ENCODE data around the gene PLA2G4C.

The PLA2G4C gene

GRCh38 chr19:48029431-48029830 lies 81.2 kb downstream of the PLA2G4C start:
- no peaks in the 10 kb centered on the region for H4K20me1 ChIP-seq (ENCODE audit: control insufficient read depth, insufficient read depth, low read depth, low read length)
- H3F3A ChIP-seq (ENCODE audit: control insufficient read depth, insufficient read depth): no peaks in the 10 kb centered on the region
- H3K27me3 ChIP-seq (ENCODE audit: control insufficient read depth, low read length): no peaks in the 10 kb centered on the region; the same call in 1 of the 2 replicates
- H3K4me2 ChIP-seq (ENCODE audit: low read length): no peak overlapping the region
- H3K9me2 ChIP-seq (replicated peaks; ENCODE audit: control insufficient read depth, low read length): no peaks in the 10 kb centered on the region
- H3K9me3 ChIP-seq (ENCODE audit: control insufficient read depth, insufficient read depth, low read length): no peaks in the 10 kb centered on the region
- TF ChIP-seq CTCF (IDR thresholded peaks at IDR 0.05; ENCODE audit: low read depth, low read length, poor library complexity, severe bottlenecking) (no peak), EZH2phosphoT487 (IDR thresholded peaks at IDR 0.05; ENCODE audit: borderline replicate concordance, low read length) (no peak)
- no peak overlapping the region for H3K4me3 ChIP-seq (ENCODE audit: low read length)
- H3K4me1 ChIP-seq (ENCODE audit: control insufficient read depth, low read length): no peaks in the 10 kb centered on the region
- no peak overlapping the region for H3K27ac ChIP-seq (ENCODE audit: low read depth, low read length)
- no peaks in the 10 kb centered on the region for H3K79me2 ChIP-seq (ENCODE audit: control insufficient read depth, low read length)
- H3K36me3 ChIP-seq (ENCODE audit: control insufficient read depth, low read length): no peaks in the 10 kb centered on the region

- H4K20me1 ChIP-seq (ENCODE audit: control insufficient read depth, insufficient read depth, low read depth, low read length): no peaks in the 10 kb centered on the region
- no peak overlapping the region for H3K4me2 ChIP-seq (ENCODE audit: low read length)
- H3K36me3 ChIP-seq (ENCODE audit: control insufficient read depth, low read length): no peaks in the 10 kb centered on the region
- H3K27ac ChIP-seq (ENCODE audit: low read depth, low read length): no peak overlapping the region
- no peaks in the 10 kb centered on the region for H3K9me3 ChIP-seq (ENCODE audit: control insufficient read depth, insufficient read depth, low read length)
- no peaks in the 10 kb centered on the region for H3K4me1 ChIP-seq (ENCODE audit: control insufficient read depth, low read length)
- no peaks in the 10 kb centered on the region for H3K9me2 ChIP-seq (replicated peaks; ENCODE audit: control insufficient read depth, low read length)
- H3K4me3 ChIP-seq (ENCODE audit: low read length): no peak overlapping the region
- no peaks in the 10 kb centered on the region for H3K79me2 ChIP-seq (ENCODE audit: control insufficient read depth, low read length)
- TF ChIP-seq EZH2phosphoT487 (IDR thresholded peaks at IDR 0.05; ENCODE audit: borderline replicate concordance, low read length) (no peak), CTCF (IDR thresholded peaks at IDR 0.05; ENCODE audit: low read depth, low read length, poor library complexity, severe bottlenecking) (no peak)
- H3F3A ChIP-seq (ENCODE audit: control insufficient read depth, insufficient read depth): no peaks in the 10 kb centered on the region
- H3K27me3 ChIP-seq (ENCODE audit: control insufficient read depth, low read length): no peaks in the 10 kb centered on the region; the same call in 1 of the 2 replicates
Measured at GRCh38 chr19:48025480-48025879, 85.1 kb downstream of the PLA2G4C start.

GRCh38 chr19:48023518-48023917 lies 87.1 kb downstream of the PLA2G4C start:
- Histone ChIP-seq H3K9me2 (replicated peaks; ENCODE audit: control insufficient read depth, low read length) (no peaks in the 10 kb centered on the region), H4K20me1 (ENCODE audit: control insufficient read depth, insufficient read depth, low read depth, low read length) (no peaks in the 10 kb centered on the region), H3K79me2 (ENCODE audit: control insufficient read depth, low read length) (no peaks in the 10 kb centered on the region), H3K4me3 (ENCODE audit: low read length) (no peak overlapping the region), H3K4me2 (ENCODE audit: low read length) (no peak overlapping the region), H3K27ac (ENCODE audit: low read depth, low read length) (no peak overlapping the region), H3K27me3 (ENCODE audit: control insufficient read depth, low read length) (no peaks in the 10 kb centered on the region; the same call in 1 of the 2 replicates), H3K9me3 (ENCODE audit: control insufficient read depth, insufficient read depth, low read length) (no peaks in the 10 kb centered on the region), H3K36me3 (ENCODE audit: control insufficient read depth, low read length) (no peaks in the 10 kb centered on the region), H3K4me1 (ENCODE audit: control insufficient read depth, low read length) (no peaks in the 10 kb centered on the region), H3F3A (ENCODE audit: control insufficient read depth, insufficient read depth) (no peaks in the 10 kb centered on the region)
- no peak for TF ChIP-seq EZH2phosphoT487 (IDR thresholded peaks at IDR 0.05; ENCODE audit: borderline replicate concordance, low read length)

GRCh38 chr19:48023011-48023410 lies 87.6 kb downstream of the PLA2G4C start:
- Histone ChIP-seq H3K9me3 (ENCODE audit: control insufficient read depth, insufficient read depth, low read length) (no peaks in the 10 kb centered on the region), H3K9me2 (replicated peaks; ENCODE audit: control insufficient read depth, low read length) (no peaks in the 10 kb centered on the region), H3F3A (ENCODE audit: control insufficient read depth, insufficient read depth) (no peaks in the 10 kb centered on the region), H4K20me1 (ENCODE audit: control insufficient read depth, insufficient read depth, low read depth, low read length) (no peaks in the 10 kb centered on the region), H3K36me3 (ENCODE audit: control insufficient read depth, low read length) (no peaks in the 10 kb centered on the region), H3K27me3 (ENCODE audit: control insufficient read depth, low read length) (no peaks in the 10 kb centered on the region; the same call in 1 of the 2 replicates), H3K27ac (ENCODE audit: low read depth, low read length) (no peak overlapping the region), H3K79me2 (ENCODE audit: control insufficient read depth, low read length) (no peaks in the 10 kb centered on the region), H3K4me2 (ENCODE audit: low read length) (no peak overlapping the region), H3K4me1 (ENCODE audit: control insufficient read depth, low read length) (no peaks in the 10 kb centered on the region), H3K4me3 (ENCODE audit: low read length) (no peak overlapping the region)
- no peak for TF ChIP-seq CTCF (IDR thresholded peaks at IDR 0.05; ENCODE audit: low read depth, low read length, poor library complexity, severe bottlenecking)
- no peak for TF ChIP-seq EZH2phosphoT487 (IDR thresholded peaks at IDR 0.05; ENCODE audit: borderline replicate concordance, low read length)
